Measurements from ENCODE around the gene CCDC24.
A peak's percentile ranks its signal among the peaks of the same experiment; 100 is the strongest.

CCDC24 gene

DNA sequence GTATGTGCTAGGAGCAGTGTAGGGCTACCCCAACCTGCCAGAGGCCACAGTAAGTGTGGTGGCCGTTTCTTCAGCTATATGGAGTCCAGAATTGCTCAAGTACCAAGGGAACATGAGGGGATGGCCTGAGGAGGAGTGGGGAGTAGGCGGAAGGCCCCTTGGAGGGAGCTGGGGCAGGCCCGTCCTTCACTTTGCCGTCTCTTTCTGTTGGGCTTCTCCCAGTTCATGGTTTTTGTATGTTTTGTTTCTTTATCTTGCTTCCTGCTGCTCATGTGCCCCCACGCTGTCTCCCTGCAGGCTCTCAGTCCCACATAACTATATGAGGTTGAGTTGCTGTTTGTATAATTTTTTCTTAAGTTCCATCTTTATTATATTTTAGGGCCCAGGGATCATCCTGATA, 27.5 kb upstream of the CCDC24 start:
- no peak for DNase-seq

DNA sequence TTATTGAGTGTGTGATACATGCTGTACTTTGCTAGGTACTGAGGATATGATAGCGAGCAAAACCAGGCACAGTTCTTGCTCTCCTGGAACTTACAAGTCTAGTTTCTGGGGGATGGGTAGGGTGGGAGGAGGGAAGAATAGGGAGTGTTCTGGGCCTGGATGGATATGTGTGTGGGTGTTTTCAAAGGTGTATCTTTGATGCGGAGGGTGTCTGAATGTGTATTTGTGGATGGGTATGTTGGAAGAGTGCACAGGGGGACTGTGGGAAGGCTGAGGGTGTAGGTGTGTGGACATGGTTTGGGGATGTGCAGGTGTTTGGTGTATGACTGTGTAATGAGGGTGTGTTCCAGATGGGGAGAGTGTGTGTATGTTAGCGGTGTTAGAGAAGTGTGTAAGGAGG, 26.1 kb upstream of the CCDC24 start:
- DNase-seq = no peak

GRCh38 chr1:43968348-43968948, 23.0 kb upstream of the CCDC24 start:
- DNase-seq = peak in 1 of 2 donors; percentile 27

- DNase-seq = no peak
Measured at GRCh38 chr1:43969416-43969745, 22.0 kb upstream of the CCDC24 start.

DNA sequence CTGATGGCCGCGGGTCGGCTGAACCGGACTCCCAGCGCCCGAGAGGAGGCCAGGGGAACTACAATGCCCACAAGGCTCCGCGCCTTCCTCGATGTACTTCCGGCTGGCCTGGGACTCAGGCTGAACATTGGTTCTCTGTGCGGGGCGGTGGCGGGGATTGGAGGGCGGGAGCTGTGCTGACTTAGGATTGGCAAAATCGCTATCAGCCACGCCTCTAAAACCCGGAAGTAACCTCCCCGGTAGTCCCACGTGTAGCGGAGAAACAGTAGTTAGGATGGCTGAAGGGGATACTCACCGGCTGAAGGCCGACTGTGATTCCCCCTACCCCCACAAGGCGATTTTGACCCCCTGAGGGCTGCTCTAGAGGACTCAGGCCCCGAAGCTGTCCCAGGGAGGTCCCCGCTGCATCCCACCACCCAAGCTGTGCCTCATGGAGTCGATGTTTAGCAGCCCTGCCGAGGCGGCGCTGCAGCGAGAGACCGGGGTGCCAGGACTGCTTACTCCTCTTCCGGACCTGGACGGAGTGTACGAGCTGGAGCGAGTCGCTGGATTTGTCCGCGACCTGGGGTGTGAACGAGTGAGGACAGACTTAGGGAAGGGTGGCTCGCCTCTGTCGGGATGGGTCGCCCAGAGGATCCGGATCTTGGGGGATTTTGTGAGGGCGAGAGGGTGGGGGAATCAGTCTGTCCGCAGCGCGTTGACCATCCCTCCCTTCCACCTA, 21.5 kb upstream of the CCDC24 start, which contains the start of gene DPH2:
Gene DPH2 (plus strand): TSS at position 265 of the 721 bp plus-strand sequence. CDS start 166 bp downstream, at position 431.
- DNase-seq = peak; percentile 96 to 97

- no peak for DNase-seq
Measured at GRCh38 chr1:43970502-43970901, 20.9 kb upstream of the CCDC24 start.

- no peak for DNase-seq
Measured at GRCh38 chr1:43970911-43971310, 20.5 kb upstream of the CCDC24 start.

GRCh38 chr1:43971336-43971980, 19.9 kb upstream of the CCDC24 start:
- no peak for DNase-seq

GRCh38 chr1:43973981-43974442, 17.4 kb upstream of the CCDC24 start:
- DNase-seq = no peak

GRCh38 chr1:43974443-43975248, 16.8 kb upstream of the CCDC24 start, which contains the start of gene ATP6V0B:
ATP6V0B (plus strand) TSS chr1:43974960; CDS start chr1:43975041, 81 bp downstream.
- DNase-seq = peak; percentile 91

GRCh38 chr1:43975249-43975961, 16.0 kb upstream of the CCDC24 start:
- peak; percentile 51 to 61 for DNase-seq

- DNase-seq = no peak
Measured at GRCh38 chr1:43976045-43976444, 15.4 kb upstream of the CCDC24 start.

DNA sequence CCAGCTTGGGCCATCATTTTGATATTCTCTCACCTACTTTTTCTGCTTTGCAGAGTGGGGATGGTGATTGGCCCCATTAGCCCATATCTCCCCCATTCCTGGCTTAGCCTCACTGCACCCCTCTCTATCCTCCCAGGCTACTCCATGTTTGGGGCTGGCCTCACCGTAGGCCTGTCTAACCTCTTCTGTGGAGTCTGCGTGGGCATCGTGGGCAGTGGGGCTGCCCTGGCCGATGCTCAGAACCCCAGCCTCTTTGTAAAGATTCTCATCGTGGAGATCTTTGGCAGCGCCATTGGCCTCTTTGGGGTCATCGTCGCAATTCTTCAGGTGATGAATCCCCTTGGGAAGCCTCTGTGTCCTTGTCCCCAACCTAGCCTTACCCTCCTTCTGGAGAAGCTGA, 14.5 kb upstream of the CCDC24 start:
- no peak for DNase-seq

- DNase-seq = no peak
Measured at GRCh38 chr1:43977376-43978263, 13.8 kb upstream of the CCDC24 start.

- DNase-seq = no peak
Measured at GRCh38 chr1:43978264-43978550, 13.2 kb upstream of the CCDC24 start.

GRCh38 chr1:43978551-43979260, 12.7 kb upstream of the CCDC24 start, which contains the start of gene B4GALT2:
B4GALT2 (plus strand) TSS chr1:43979210; CDS start chr1:43981161, 1,951 bp downstream.
- peak in 1 of 2 donors; percentile 31 for DNase-seq

- no peak for DNase-seq
Measured at GRCh38 chr1:43979261-43979527, 12.2 kb upstream of the CCDC24 start.

DNA sequence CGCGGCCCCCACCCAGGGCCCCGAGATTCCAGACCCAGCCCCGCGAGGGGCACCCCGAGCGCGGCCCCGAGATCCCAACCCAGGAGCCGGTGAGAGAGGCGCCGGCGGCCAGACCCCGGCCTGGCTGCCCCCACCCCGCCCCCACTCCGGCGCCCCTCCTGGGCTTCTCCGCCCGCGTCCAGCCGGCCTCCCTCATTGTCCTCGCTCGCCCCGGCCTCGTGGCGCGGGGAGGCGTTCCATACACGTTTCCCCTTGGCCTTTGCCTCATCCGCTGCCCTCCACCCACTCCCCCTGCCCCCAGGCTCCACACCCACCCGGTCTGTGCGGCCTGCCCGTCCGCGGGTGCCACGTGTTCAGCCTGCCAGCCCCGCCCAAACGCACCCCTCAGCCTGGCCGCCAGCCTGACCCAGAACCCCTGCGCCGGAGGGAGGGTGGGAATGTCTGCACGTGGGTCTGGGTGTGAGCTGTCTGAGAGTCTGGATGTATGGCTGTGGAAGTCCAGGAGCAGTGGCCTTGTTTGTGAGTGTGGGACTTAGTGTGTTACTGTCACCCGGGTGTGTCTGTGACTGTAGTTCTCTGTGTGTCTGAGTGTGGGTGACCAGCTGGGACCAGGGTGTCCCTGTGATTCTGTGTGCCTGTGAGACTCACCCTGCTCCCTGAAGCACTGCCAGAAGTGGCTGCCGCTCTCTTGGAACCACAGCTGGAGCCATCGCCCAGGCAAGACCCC, 11.7 kb upstream of the CCDC24 start:
- DNase-seq = peak in 1 of 2 donors; percentile 14

DNA sequence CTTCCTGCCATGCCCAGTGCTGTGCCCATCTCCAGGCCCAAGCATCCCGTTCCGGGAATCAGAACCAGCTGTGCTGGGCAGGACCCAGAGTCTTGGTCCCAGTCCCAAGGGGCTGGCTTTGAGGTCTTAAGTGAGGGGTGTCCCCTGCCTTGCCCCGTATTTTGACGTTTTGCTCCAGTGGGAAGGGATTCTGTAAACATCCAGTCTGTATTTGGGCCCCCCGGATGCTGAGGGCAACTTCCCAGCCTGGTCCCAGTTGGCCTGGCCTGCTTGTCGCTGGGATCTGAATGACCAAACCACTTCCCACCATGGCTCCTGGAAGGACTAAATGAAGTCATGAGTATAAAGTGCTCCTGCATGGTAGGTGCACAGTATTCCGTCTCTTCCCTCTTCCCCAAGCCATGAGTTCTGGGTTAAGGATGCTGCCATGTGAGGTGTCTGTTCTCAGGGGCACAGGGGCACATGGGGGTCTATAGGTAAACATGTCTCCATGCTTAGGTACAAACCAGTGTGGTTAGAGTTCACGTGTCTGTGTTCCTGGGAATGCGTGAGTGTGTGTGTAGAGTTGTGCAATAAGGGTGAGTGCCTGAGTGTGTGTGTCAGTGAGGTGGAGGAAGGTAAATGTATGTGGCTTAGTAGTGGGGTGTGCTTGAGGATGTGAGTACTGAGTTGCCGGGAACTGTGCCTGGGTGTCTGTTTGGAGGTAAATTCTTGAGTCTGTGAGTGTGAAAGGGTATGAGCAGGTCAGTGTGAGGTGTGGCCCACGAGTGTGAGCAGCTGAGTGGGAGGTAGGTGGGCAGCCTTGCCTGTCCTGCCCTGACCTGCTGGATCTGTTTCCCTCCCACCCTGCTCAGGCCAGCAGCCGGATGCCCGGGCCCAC, 10.9 kb upstream of the CCDC24 start:
- no peak for DNase-seq

Measured in CD4-positive, alpha-beta T cell treated with Interleukin-4 for 1 hour (primary cell).